GM21723 (cell line): ENCODE results near the gene ORM2.
"Not testable (repeated sequence)": the region's sequence is repeated elsewhere in the genome, so short reads cannot be mapped to it uniquely, and the experiment has no call there.

Experiments
- ATAC-seq: cut with Tn5 transposase; IDR thresholded peaks from one replicate; pipeline ENCODE4 v1.9.1; 2021; ENCODE audit warnings: mild to moderate bottlenecking, moderate library complexity; ENCODE audit not compliant: unreplicated experiment

The ORM2 gene

DNA sequence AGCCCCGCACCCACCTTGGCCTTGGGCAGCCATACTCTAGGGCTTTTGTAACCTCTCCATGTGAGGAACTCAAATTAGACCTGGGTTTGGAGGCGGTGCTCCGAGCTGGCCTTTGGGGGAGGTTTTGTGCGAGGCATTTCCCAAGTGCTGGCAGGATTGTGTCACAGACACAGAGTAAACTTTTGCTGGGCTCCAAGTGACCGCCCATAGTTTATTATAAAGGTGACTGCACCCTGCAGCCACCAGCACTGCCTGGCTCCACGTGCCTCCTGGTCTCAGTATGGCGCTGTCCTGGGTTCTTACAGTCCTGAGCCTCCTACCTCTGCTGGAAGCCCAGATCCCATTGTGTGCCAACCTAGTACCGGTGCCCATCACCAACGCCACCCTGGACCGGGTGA is at the start of gene ORM2:
Gene ORM2 (plus strand): TSS at position 245 of the 398 bp plus-strand sequence. CDS start 36 bp downstream, at position 281.
- not testable (repeated sequence) for ATAC-seq

DNA sequence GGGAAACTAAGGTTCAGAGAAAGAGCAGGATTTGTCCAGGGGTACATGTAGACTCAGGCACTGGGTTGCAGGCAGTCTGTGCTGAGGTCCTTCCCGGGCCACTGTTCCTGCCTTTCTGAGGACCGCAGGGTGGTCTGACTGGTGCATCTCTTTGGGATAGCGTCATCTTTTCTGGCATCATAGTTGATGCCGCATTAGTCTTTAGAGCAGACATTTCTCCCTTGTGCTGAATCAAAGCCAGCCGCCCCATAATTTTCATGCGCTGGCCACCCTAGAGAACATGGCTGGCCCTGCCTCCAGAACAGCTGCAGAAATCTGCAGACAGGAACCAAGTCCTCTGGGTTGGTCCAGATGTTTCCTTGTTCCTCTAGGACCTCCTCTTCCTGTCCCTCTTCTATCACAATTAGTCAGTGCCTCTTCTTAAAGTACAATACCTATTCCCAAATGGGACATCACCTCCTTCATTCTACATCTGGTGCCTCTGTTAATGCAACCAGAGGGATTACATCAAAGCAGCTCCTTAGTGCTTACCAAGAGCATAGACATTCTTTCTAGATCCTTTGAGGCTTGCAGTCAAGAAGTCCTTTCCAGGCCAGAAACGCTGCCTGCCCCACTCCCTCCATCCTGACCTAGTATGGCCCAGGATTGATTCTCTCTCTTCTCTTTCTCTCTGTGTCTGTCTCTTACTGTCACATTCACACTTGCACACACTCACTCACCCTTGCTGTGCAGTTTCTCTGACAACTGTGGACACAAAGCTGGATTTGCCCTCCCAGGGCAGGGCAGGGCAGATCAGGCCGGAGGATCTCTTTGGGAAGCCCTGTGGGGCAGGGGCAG is 48.8 kb upstream of the ORM2 start:
- ATAC-seq, result no peak

DNA sequence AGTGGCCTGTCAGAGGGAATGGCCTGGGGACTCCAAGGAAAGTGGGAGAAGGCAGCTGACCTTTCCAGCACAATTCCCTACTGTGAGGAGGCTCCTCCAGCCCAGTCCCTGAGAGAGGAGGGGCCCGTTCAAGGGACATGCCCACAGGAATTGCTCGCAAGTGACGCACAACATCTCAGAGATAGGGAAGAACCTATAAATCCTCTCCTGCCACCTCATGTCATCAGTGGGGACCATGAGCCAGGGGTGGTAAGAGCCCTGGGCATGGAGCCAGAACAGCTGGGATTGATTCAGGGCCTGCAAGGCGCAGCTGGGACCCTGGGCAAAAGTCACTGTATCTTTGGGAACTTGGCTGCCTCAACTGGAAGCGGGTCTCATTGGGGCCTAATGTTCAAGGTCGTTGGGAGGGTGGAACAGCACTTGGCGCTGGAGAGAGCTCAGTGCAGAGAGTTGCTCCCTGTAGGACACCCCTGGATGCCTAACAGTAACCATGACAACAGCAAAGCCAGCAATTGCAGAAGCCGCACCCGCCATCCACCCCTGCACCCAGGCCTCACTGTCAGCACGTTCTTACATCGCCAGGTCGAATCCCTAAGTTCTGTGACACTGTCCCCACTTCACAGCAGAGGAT is 48.1 kb upstream of the ORM2 start:
- no peak for ATAC-seq

DNA sequence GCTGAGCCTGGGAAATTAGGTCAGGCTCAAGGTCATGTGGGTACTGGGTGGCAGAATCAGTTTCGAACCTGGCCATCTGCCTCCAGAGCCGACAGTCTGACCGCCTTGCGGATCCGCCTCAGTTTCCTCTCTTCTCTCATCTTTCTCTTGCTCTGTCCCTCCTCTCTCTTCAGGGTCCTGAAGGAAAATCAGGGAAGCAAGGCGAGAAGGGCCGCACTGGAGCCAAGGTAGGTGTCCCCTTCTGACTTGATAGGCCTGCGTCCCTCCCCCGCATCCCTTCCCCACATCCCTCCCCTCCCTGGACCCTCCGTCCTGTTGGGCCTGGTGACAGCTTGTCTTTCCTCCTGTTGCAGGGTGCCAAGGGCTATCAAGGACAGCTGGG is 47.6 kb upstream of the ORM2 start:
- no peak for ATAC-seq

- ATAC-seq, result no peak
Observed at GRCh38 chr9:114282507-114282906, 47.2 kb upstream of the ORM2 start.

DNA sequence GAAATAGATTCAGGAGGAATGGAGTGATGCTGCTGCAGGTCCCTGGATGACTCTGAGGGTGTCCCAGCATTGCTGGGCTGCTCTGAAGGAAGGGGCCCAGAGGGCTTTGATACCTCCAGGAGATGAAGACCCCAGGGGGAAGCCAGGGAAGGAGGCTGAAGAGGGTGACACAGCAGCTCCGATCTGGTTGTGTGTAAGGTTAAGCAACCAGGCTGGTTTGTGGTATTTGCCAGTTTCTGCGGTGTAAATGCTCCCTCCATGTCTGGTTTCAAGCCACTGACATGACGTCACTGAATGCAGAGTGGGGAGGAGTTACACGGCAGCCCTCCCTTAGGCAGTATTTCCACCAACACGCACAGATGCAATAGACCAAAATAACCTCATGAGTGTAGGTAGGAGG is 46.7 kb upstream of the ORM2 start:
- ATAC-seq, result no peak

DNA sequence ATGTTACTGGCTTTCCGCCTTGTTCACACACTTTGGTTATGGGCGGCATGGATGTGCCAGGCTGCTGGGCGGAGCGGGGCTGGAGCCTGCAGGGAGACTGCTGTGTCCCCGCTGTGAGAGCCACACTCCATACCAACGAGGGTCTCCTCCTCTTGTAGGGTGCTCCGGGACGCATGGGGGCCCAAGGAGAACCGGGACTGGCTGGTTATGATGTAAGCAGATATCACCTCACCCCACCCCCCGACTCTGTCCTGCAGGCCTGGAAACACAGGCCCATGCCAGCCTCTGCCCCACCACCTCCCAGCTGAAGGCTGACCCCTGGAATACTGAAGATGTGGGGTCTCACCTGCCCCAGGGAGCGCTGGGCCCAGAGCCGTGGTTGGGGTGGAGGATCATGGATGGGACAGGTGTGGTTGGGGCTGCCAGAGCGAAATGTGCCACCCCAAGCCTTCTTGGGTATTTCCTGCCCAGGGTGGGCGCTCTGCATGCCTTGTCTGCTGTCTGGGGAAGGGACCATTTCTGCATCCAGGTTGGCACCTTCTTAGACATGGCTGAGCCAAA is 46.0 kb upstream of the ORM2 start:
- no peak for ATAC-seq

DNA sequence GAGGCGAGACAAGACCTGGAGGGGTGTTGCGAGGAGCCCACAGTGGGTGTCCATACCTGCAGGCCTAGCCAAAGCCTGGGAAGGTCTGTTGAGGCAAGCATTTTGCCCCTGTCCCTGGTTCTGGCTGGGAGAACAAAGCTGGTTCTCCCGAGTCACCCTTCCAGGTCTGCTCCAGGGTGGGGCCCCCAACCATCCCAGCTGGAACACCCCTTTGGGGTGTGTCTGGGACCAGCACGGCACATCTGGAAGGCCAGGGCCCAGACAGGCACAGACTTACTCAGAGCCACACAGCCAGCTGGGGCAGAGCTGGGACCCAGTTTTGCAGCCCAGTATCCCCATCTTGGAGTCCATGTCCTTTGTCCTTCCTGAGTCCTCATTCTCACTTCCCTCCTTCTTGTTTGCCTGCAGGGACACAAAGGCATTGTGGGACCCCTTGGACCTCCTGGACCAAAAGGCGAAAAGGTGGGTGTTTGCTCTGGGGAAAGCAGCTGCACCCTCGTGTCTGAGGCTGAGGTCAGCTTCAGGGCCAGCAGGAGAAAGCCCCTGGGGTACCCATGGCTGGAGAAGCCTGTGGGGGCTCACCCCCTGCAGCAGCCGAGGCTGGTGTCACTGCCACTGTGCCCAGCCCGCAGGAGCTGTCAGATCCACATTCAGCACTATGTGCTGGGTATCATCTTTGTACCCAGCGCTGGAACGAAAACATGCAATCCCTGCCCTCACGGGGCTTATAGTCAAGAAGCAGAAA is 45.2 kb upstream of the ORM2 start:
- ATAC-seq, result no peak

- ATAC-seq, result no peak
Observed at GRCh38 chr9:114285166-114285867, 44.4 kb upstream of the ORM2 start.

DNA sequence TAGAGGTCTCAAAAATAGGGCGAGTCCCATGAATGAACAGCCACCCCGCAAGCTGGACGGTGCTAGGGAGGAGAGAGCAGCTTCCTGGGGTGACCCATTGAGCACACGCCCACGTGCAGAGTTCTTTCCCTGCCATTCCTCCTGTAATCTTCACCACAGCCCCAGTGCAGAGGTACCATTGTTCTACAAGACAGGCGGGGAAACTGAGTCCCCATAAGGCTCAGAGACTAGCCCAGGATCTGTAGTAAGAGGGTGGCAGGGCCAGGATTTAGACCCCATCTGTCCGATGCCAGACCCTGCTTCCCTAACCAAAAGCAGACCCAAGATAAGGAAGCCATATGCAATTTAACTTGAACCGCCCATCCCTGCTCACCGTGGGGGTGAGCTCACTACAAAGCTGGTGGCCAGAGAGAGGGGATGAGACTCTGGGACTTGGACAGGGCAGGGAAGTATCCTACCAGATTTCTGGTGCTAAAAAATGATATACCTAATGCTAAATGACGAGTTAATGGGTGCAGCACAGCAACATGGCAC is 43.5 kb upstream of the ORM2 start:
- ATAC-seq, result no peak

DNA sequence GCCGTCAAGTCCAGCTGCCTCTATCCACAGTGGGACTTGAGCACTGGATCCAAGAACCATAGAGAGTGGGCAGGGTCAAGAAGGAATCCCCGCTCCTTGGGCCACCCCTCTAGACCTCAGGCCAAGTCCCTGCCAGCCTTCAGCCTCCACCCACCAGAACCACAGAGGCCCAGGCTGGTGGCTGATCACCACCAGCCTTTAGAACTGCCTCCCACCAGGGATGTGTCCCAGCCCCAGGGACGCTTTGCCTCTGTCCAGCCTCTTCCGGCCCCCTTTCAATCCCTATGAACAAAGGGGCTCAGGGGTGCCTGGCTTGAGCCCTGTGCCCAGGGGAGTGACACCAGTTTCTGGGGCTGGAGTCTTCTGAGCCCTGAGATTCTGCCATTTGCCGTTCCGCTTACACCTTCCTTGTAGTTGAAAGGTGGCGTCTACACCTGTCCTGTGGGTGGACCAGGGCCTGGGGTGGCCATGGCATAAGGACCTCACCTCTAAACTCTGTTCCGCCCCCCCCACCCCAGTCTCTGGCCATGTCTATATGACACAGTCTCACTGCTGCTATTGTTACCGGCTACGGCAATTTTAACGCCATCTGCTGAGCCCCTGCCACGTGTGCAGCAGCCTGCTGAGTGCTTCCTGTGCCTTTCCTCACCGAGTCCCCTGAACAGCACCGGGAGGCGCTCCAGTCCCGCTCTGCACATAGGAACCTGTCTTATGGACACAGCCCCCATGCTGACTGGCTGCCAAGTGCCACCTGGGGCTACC is 42.5 kb upstream of the ORM2 start:
- no peak for ATAC-seq

DNA sequence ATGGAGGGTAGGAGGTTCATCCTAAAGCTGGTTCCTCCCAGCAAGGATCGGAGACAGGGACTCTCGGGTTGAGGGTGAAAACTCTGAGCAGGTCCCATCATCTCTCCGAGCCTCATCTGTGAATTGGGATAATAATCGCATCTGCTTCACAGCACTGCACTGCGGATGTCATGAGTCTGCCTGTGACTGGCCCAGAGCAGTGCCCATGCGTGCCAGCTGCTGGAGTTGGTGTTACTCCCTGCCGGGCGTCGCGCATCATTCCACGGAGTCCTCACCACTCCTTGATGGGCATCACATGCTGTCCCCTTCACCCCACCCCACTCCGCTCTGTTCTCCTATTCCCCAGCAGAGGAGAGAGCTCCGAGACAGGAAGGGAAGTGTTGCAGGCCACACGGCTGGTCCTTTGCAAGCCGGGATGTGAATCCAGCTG is 41.9 kb upstream of the ORM2 start:
- no peak for ATAC-seq

- ATAC-seq, result no peak
Observed at GRCh38 chr9:114288193-114289091, 41.2 kb upstream of the ORM2 start.

- ATAC-seq, result no peak
Observed at GRCh38 chr9:114289106-114289505, 40.6 kb upstream of the ORM2 start.

GRCh38 chr9:114289571-114290481 is 39.8 kb upstream of the ORM2 start:
- ATAC-seq, result no peak

DNA sequence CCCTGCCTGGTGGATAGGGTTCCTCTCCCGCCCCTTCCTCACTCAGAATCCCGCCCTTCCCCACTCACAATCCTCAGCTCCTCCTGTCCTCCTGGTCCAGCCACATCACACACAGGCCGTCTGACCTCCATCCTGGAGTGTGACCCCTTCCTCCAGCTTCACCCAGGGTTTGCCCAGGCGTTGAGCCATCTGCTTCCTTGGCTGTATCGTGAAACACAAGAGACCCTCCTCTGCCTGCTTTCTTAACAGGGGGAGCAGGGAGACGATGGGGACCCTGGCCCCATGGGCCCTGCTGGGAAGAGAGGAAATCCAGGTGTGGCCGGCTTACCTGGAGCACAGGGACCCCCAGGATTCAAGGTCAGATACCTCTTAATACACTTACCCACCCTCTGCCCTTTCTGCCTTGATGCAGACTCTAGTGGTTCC is 39.1 kb upstream of the ORM2 start:
- ATAC-seq, result no peak

DNA sequence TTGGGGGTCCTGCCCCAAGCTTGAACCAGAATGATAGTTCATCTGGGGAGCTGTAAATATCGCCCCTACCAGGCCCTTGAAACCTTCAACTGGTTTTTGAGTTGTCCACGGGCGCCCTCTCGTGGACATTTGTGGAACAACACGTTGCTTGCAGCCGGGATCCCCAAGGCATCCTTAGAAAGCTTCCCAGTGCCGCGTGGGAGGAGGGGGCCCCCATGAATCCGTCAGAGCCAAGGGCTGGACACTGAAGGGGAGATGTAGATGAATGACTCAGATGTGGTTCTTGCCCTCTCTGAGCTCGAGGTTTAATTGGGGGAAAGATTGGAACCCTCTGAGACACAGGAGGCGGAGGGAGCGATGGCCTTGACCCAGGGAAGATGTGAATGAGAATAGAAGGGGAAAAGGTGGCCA is 38.6 kb upstream of the ORM2 start:
- ATAC-seq, result no peak
